Tibial nerve (tissue), 4 donors: ENCODE measurements around the gene LSG1.

Experiments
- EP300 ChIP-seq, 2 donors: sonication (generic); formaldehyde crosslinking; IDR thresholded peaks; one replicate each; pipeline ENCODE4 v1.6.1; 2017; ENCODE audit warnings: antibody characterized with exemption in 2 of 2, mild to moderate bottlenecking in 1 of 2
- TF ChIP-seq, protein P1 (sequence below), 5 experiments: fragments of 200-600 bp in 3 of 5; fragments of 450-650 bp in 2 of 5; sonication (generic) in 3 of 5; IDR thresholded peaks; one replicate each; pipeline ENCODE4 v1.5.1; 2016 to 2019; ENCODE audit warnings: antibody characterized with exemption in 5 of 5, mild to moderate bottlenecking in 3 of 5, moderate library complexity in 2 of 5

DNA sequence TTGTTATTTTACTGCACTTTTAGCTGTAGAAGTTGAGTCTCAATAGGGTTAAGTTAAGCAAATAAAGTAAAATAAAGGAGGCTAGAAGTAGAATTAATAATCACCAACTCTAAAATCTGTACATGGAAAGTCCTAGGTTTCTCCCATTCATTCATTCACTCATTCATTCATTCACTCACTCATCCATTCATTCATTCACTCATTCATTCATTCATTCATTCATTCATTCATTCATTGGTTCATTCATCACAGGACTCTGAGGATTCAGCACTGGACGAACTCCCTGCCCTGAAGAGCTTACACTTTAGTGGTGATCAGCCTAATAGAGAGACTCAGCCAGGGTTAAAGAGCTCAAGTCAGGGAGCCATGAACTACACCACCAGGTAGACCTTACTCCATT, 4.5 kb upstream of the LSG1 start:
- no peak for TF ChIP-seq EP300 (IDR thresholded peaks at IDR 0.05)
- TF ChIP-seq, protein P1, sequence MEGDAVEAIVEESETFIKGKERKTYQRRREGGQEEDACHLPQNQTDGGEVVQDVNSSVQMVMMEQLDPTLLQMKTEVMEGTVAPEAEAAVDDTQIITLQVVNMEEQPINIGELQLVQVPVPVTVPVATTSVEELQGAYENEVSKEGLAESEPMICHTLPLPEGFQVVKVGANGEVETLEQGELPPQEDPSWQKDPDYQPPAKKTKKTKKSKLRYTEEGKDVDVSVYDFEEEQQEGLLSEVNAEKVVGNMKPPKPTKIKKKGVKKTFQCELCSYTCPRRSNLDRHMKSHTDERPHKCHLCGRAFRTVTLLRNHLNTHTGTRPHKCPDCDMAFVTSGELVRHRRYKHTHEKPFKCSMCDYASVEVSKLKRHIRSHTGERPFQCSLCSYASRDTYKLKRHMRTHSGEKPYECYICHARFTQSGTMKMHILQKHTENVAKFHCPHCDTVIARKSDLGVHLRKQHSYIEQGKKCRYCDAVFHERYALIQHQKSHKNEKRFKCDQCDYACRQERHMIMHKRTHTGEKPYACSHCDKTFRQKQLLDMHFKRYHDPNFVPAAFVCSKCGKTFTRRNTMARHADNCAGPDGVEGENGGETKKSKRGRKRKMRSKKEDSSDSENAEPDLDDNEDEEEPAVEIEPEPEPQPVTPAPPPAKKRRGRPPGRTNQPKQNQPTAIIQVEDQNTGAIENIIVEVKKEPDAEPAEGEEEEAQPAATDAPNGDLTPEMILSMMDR (IDR thresholded peaks at IDR 0.05), result no peak
